Measurements from ENCODE around the gene PRXL2C. TPM values are rescaled to one million over a fixed set of nuclear protein-coding genes. Genes with fewer than 3 reads are reported as not detected.

The PRXL2C gene
- total and polyA plus RNA-seq, 2 of the 8 experiments (the other 6 are each of a cell fraction or from before 2014, with no cell fraction given) = 2.8 to 7.3 TPM

DNA sequence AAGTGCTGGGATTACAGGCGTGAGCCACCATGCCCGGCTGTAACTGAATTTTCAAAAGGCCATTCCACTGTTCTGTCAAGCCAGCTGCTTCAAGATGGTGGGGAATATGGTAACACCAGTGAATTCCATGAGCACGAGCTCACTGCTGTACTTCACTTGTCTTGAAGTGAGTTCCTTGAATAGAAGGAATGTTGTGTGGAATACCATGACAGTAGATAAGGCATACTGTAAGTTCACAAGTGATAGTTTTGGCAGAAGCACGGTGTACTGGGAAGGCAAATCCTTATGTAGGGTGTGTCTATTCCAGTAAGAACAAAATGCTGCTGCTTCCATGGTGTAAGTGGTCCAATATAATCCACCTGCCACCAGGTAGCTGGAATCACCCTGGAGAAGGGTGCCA is 6.6 kb upstream of the PRXL2C start (continued):
- TF ChIP-seq, protein P1, sequence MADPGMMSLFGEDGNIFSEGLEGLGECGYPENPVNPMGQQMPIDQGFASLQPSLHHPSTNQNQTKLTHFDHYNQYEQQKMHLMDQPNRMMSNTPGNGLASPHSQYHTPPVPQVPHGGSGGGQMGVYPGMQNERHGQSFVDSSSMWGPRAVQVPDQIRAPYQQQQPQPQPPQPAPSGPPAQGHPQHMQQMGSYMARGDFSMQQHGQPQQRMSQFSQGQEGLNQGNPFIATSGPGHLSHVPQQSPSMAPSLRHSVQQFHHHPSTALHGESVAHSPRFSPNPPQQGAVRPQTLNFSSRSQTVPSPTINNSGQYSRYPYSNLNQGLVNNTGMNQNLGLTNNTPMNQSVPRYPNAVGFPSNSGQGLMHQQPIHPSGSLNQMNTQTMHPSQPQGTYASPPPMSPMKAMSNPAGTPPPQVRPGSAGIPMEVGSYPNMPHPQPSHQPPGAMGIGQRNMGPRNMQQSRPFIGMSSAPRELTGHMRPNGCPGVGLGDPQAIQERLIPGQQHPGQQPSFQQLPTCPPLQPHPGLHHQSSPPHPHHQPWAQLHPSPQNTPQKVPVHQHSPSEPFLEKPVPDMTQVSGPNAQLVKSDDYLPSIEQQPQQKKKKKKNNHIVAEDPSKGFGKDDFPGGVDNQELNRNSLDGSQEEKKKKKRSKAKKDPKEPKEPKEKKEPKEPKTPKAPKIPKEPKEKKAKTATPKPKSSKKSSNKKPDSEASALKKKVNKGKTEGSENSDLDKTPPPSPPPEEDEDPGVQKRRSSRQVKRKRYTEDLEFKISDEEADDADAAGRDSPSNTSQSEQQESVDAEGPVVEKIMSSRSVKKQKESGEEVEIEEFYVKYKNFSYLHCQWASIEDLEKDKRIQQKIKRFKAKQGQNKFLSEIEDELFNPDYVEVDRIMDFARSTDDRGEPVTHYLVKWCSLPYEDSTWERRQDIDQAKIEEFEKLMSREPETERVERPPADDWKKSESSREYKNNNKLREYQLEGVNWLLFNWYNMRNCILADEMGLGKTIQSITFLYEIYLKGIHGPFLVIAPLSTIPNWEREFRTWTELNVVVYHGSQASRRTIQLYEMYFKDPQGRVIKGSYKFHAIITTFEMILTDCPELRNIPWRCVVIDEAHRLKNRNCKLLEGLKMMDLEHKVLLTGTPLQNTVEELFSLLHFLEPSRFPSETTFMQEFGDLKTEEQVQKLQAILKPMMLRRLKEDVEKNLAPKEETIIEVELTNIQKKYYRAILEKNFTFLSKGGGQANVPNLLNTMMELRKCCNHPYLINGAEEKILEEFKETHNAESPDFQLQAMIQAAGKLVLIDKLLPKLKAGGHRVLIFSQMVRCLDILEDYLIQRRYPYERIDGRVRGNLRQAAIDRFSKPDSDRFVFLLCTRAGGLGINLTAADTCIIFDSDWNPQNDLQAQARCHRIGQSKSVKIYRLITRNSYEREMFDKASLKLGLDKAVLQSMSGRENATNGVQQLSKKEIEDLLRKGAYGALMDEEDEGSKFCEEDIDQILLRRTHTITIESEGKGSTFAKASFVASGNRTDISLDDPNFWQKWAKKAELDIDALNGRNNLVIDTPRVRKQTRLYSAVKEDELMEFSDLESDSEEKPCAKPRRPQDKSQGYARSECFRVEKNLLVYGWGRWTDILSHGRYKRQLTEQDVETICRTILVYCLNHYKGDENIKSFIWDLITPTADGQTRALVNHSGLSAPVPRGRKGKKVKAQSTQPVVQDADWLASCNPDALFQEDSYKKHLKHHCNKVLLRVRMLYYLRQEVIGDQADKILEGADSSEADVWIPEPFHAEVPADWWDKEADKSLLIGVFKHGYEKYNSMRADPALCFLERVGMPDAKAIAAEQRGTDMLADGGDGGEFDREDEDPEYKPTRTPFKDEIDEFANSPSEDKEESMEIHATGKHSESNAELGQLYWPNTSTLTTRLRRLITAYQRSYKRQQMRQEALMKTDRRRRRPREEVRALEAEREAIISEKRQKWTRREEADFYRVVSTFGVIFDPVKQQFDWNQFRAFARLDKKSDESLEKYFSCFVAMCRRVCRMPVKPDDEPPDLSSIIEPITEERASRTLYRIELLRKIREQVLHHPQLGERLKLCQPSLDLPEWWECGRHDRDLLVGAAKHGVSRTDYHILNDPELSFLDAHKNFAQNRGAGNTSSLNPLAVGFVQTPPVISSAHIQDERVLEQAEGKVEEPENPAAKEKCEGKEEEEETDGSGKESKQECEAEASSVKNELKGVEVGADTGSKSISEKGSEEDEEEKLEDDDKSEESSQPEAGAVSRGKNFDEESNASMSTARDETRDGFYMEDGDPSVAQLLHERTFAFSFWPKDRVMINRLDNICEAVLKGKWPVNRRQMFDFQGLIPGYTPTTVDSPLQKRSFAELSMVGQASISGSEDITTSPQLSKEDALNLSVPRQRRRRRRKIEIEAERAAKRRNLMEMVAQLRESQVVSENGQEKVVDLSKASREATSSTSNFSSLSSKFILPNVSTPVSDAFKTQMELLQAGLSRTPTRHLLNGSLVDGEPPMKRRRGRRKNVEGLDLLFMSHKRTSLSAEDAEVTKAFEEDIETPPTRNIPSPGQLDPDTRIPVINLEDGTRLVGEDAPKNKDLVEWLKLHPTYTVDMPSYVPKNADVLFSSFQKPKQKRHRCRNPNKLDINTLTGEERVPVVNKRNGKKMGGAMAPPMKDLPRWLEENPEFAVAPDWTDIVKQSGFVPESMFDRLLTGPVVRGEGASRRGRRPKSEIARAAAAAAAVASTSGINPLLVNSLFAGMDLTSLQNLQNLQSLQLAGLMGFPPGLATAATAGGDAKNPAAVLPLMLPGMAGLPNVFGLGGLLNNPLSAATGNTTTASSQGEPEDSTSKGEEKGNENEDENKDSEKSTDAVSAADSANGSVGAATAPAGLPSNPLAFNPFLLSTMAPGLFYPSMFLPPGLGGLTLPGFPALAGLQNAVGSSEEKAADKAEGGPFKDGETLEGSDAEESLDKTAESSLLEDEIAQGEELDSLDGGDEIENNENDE (IDR thresholded peaks at IDR 0.05; ENCODE audit: insufficient replicate concordance, low read length) = no peak
- TF ChIP-seq GTF2F1 (IDR thresholded peaks at IDR 0.05; ENCODE audit: borderline replicate concordance, low read depth, low read length) (no peak), GABPA (IDR thresholded peaks at IDR 0.05; ENCODE audit: borderline replicate concordance, insufficient read depth, low read length) (no peak), BACH1 (IDR thresholded peaks at IDR 0.05; ENCODE audit: low read length) (no peak), RXRA (IDR thresholded peaks at IDR 0.05; ENCODE audit: insufficient read depth, low read depth, low read length) (no peak), RBBP5 (IDR thresholded peaks at IDR 0.05; ENCODE audit: borderline replicate concordance, low read depth, low read length) (no peak)
- TF ChIP-seq, protein P2, sequence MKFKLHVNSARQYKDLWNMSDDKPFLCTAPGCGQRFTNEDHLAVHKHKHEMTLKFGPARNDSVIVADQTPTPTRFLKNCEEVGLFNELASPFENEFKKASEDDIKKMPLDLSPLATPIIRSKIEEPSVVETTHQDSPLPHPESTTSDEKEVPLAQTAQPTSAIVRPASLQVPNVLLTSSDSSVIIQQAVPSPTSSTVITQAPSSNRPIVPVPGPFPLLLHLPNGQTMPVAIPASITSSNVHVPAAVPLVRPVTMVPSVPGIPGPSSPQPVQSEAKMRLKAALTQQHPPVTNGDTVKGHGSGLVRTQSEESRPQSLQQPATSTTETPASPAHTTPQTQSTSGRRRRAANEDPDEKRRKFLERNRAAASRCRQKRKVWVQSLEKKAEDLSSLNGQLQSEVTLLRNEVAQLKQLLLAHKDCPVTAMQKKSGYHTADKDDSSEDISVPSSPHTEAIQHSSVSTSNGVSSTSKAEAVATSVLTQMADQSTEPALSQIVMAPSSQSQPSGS (IDR thresholded peaks at IDR 0.05; ENCODE audit: low read length) = no peak
- TF ChIP-seq, protein P3, sequence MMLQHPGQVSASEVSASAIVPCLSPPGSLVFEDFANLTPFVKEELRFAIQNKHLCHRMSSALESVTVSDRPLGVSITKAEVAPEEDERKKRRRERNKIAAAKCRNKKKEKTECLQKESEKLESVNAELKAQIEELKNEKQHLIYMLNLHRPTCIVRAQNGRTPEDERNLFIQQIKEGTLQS (IDR thresholded peaks at IDR 0.05; ENCODE audit: insufficient read depth, low read depth, low read length) = no peak
